ENCODE data around the gene ADAMTS8.

- TF ChIP-seq CTCF (IDR thresholded peaks at IDR 0.05) (no peak), POLR2A (IDR thresholded peaks at IDR 0.05) (no peak)
These were observed 39.0 kb downstream of the ADAMTS8 start for GRCh38 chr11:130389335-130389935.

Data from heart left ventricle (tissue), 13 donors.